K562 (cell line): Measurements from ENCODE around the gene OR2AG1. TPM values are rescaled to one million over a fixed set of nuclear protein-coding genes. Genes with fewer than 3 reads are reported as not detected.

Experiments used
- ATAC-seq: fragments of 200-7000 bp; cut with Tn5 transposase; 3 replicates; pipeline ENCODE4 v1.9.1; 2020; ENCODE audit warnings: moderate library complexity
- BruUV-seq: library from RNA; stranded (reverse); fragments of 400-500 nt; replicated peaks from 2 replicates; lab custom pipeline; 2021; lab: Mats Ljungman, UMichigan
- CTCF ChIA-PET: fragments of 300-600 bp; formaldehyde crosslinking; extraction: SDS; loops from one replicate; lab custom pipeline; 2021; ENCODE audit warnings: low intra/inter-chr PET ratio; lab: Yijun Ruan, JAX
- POLR2A ChIA-PET: fragments of 300-600, 350-650 bp; sonication (Branson Sonifier 250); formaldehyde crosslinking; extraction: SDS; loops from one replicate; lab custom pipeline; 2021; ENCODE audit warnings: antibody characterized with exemption, inconsistent platforms; lab: Yijun Ruan, JAX
- DNase-seq, 4 experiments: peaks; one replicate each; pipeline versions ENCODE4 v3.0.0 to v3.0.0-alpha.2; 2011 to 2018; ENCODE audit warnings: low spot score in 3 of 4, mixed read lengths in 3 of 4; ENCODE audit errors: extremely low read depth in 1 of 4
- FAIRE-seq: peaks from 2 replicates; lab custom pipeline; 2011; peaks lifted over from hg19 to GRCh38; lab: Jason Lieb, UNC
- H2AFZ ChIP-seq: 2 replicates; pipeline ENCODE4 v1.6.0; 2011; ENCODE audit warnings: low read depth, low read length, control low read depth, inconsistent platforms
- H3K27ac ChIP-seq: fragments of 200-600 bp; 3 replicates; pipeline ENCODE4 v1.8.0; 2011; ENCODE audit warnings: low read depth, mild to moderate bottlenecking, control low read depth, inconsistent platforms, low read length, moderate library complexity, mixed read lengths; ENCODE audit errors: extremely low read depth
- H3K27me3 ChIP-seq, 2 experiments: fragments of 300-600 bp in 1 of 2; 2 replicates in 1 of 2; 3 replicates in 1 of 2; pipeline versions ENCODE4 v1.6.0 to v1.8.0; 2011; ENCODE audit warnings: inconsistent platforms in 2 of 2, low read length in 2 of 2, mild to moderate bottlenecking in 1 of 2, mixed read lengths in 1 of 2, moderate library complexity in 1 of 2; ENCODE audit not compliant: control insufficient read depth in 2 of 2, insufficient read depth in 2 of 2
- H3K36me3 ChIP-seq: fragments of 300-600 bp; 3 replicates; pipeline ENCODE4 v1.8.0; 2011; ENCODE audit warnings: mild to moderate bottlenecking, low read length, inconsistent platforms; ENCODE audit not compliant: control insufficient read depth, insufficient read depth
- H3K4me1 ChIP-seq, 2 experiments: fragments of 200-600 bp in 1 of 2; replicated peaks in 1 of 2; 2 replicates in 1 of 2; 3 replicates in 1 of 2; pipeline versions ENCODE4 v1.5.1 to v1.8.0; 2011; ENCODE audit warnings: inconsistent platforms in 2 of 2, low read length in 2 of 2, mild to moderate bottlenecking in 1 of 2, mixed read lengths in 1 of 2, moderate library complexity in 1 of 2; ENCODE audit not compliant: control insufficient read depth in 2 of 2, insufficient read depth in 2 of 2
- H3K4me2 ChIP-seq: 2 replicates; pipeline ENCODE4 v1.6.1; 2011; ENCODE audit warnings: low read length, control low read depth, inconsistent platforms, mixed read lengths; ENCODE audit not compliant: insufficient read depth
- H3K4me3 ChIP-seq: fragments of 200-600 bp; sonication (generic), shearing (Covaris generic); 2 replicates; pipeline ENCODE4 v1.5.1; 2016; ENCODE audit warnings: control low read depth, inconsistent platforms
- H3K79me2 ChIP-seq: fragments of 200-600 bp; 3 replicates; pipeline ENCODE4 v1.8.0; 2011; ENCODE audit warnings: low read length, inconsistent platforms; ENCODE audit not compliant: control insufficient read depth, insufficient read depth
- H3K9ac ChIP-seq, 2 experiments: 2 replicates each; pipeline versions ENCODE4 v1.6.0 to v1.6.1; 2011; ENCODE audit warnings: low read depth in 2 of 2, low read length in 2 of 2, control low read depth in 1 of 2, inconsistent platforms in 1 of 2, mild to moderate bottlenecking in 1 of 2, mixed read lengths in 1 of 2; ENCODE audit not compliant: insufficient read depth in 1 of 2
- H3K9me1 ChIP-seq: one replicate; pipeline ENCODE4 v1.6.0; 2011; ENCODE audit warnings: inconsistent platforms, mild to moderate bottlenecking, low read length, moderate library complexity; ENCODE audit not compliant: control insufficient read depth, insufficient read depth
- H3K9me3 ChIP-seq: replicated peaks from 2 replicates; pipeline ENCODE4 v1.5.1; 2011; ENCODE audit warnings: low read depth, low read length, inconsistent platforms; ENCODE audit not compliant: control insufficient read depth, insufficient read depth
- H4K20me1 ChIP-seq: replicated peaks from 2 replicates; pipeline ENCODE4 v1.6.1; 2011; ENCODE audit warnings: low read length, inconsistent platforms, mixed read lengths; ENCODE audit not compliant: control insufficient read depth, insufficient read depth
- ARID1B ChIP-seq: fragments of 450-650 bp; IDR thresholded peaks from 2 replicates; pipeline ENCODE4 v1.6.1; 2016; ENCODE audit warnings: antibody characterized with exemption, mild to moderate bottlenecking, inconsistent platforms
- CBFB ChIP-seq: sonication (generic); formaldehyde crosslinking; IDR thresholded peaks from 2 replicates; pipeline ENCODE4 v1.4.0; 2020; ENCODE audit warnings: mild to moderate bottlenecking, missing genetic modification reagents
- FOXK1 ChIP-seq: sonication (generic); formaldehyde crosslinking; IDR thresholded peaks from 2 replicates; pipeline ENCODE4 v1.8.0; 2022; ENCODE audit warnings: missing genetic modification reagents, mild to moderate bottlenecking, borderline replicate concordance
- HDAC1 ChIP-seq, 2 experiments: fragments of 450-650 bp; IDR thresholded peaks; 2 replicates each; pipeline ENCODE4 v1.6.1; 2016 to 2017; ENCODE audit warnings: inconsistent platforms in 1 of 2, mild to moderate bottlenecking in 1 of 2, moderate library complexity in 1 of 2
- ILF3 ChIP-seq: fragments of 450-650 bp; IDR thresholded peaks from 2 replicates; pipeline ENCODE4 v1.6.1; 2018; ENCODE audit warnings: antibody characterized with exemption, mild to moderate bottlenecking, moderate library complexity, borderline replicate concordance
- NFIX ChIP-seq: fragments of 250-450 bp; sonication (Bioruptor Pico); IDR thresholded peaks from 2 replicates; pipeline ENCODE4 v1.4.0; 2020; ENCODE audit warnings: low read depth, mild to moderate bottlenecking, moderate library complexity
- PHF21A ChIP-seq: fragments of 450-650 bp; IDR thresholded peaks from 2 replicates; pipeline ENCODE4 v1.6.1; 2017; ENCODE audit warnings: low read depth, borderline replicate concordance
- PHF8 ChIP-seq: fragments of 200-600 bp; sonication (generic); IDR thresholded peaks from 2 replicates; pipeline ENCODE4 v1.6.1; 2012; ENCODE audit warnings: mixed run types, mild to moderate bottlenecking, inconsistent platforms, low read length, moderate library complexity, borderline replicate concordance
- RAD21 ChIP-seq, 2 experiments: fragments of 250-450 bp in 1 of 2; fragments of 450-650 bp in 1 of 2; sonication (Bioruptor Pico) in 1 of 2; formaldehyde crosslinking in 1 of 2; IDR thresholded peaks in 1 of 2; conservative IDR thresholded peaks in 1 of 2; 2 replicates each; pipeline versions ENCODE4 v1.4.0 to v1.8.0; 2020 to 2022; ENCODE audit warnings: mild to moderate bottlenecking in 2 of 2, moderate library complexity in 1 of 2
- RCOR1 ChIP-seq, 2 experiments: IDR thresholded peaks; 2 replicates each; pipeline ENCODE4 v1.6.1; 2012; ENCODE audit warnings: low read depth in 2 of 2, low read length in 2 of 2, borderline replicate concordance in 1 of 2, improper control_type of control experiment in 1 of 2
- SMAD4 ChIP-seq: fragments of 250-450 bp; sonication (Bioruptor Pico); conservative IDR thresholded peaks from 2 replicates; pipeline ENCODE4 v1.8.0; 2021; ENCODE audit warnings: inconsistent platforms, mild to moderate bottlenecking, moderate library complexity
- ZNF311 ChIP-seq: fragments of 250-450 bp; sonication (Bioruptor Pico); IDR thresholded peaks from 2 replicates; pipeline ENCODE4 v1.4.0; 2020; ENCODE audit warnings: mild to moderate bottlenecking, moderate library complexity
- WGBS: fragments of 100-300 bp; shearing (Covaris generic); methylation state at CpG from one replicate; pipeline ENCODE4 v1.1.6; 2016; ENCODE audit warnings: low coverage, mixed read lengths; ENCODE audit not compliant: insufficient coverage; ENCODE audit errors: missing lambda C conversion rate; 5-methylcytosine and 5-hydroxymethylcytosine counted together
- in situ Hi-C: fragments of 300-500 bp; cut with MboI; formaldehyde crosslinking; loops from 4 replicates; pipeline ENCODE4 v1.15.0; 2018; ENCODE audit warnings: inconsistent platforms, mixed read lengths
- intact Hi-C: fragments of 100-400 bp; cut with micrococcal nuclease; formaldehyde crosslinking; loops from 2 replicates; pipeline ENCODE4 v1.14.2; 2022
- polyA plus RNA-seq, 8 experiments: library from polyadenylated mRNA; depleted of rRNA in 4 of 8; stranded (reverse) in 5 of 8; unstranded in 3 of 8; fragments of >200 nt; fragmentation: Nextera tagmentation in 2 of 8; fragmentation: Illumina TruSeq in 1 of 8; extraction: Ambion mirVana in 2 of 8; extraction: Trizol in 1 of 8; gene quantifications; 2 replicates each; pipeline versions ENCODE4 v1.2.1 to v1.2.3, GENCODE V29; 2011 to 2014; ENCODE audit warnings: inconsistent platforms in 1 of 8, missing spikeins in 1 of 8
- total RNA-seq, 7 experiments: library from RNA; depleted of rRNA in 6 of 7; stranded (reverse); fragments of >200 nt in 6 of 7; fragmentation: Illumina TruSeq in 2 of 7; extraction: Trizol in 2 of 7; gene quantifications; 2 replicates each; pipeline versions ENCODE4 v1.2.1 to v1.2.3, GENCODE V29; 2011 to 2021; ENCODE audit warnings: low replicate concordance in 1 of 7
- TF ChIP-seq, protein P1 (sequence below): sonication (generic); formaldehyde crosslinking; IDR thresholded peaks from 2 replicates; pipeline ENCODE4 v1.8.0; 2022; ENCODE audit warnings: mild to moderate bottlenecking, low read depth, missing genetic modification reagents
- TF ChIP-seq, protein P2 (sequence below), 2 experiments: IDR thresholded peaks; 2 replicates each; pipeline ENCODE4 v1.6.1; 2012; ENCODE audit warnings: improper control_type of control experiment in 2 of 2, low read depth in 2 of 2, low read length in 2 of 2, borderline replicate concordance in 1 of 2
- TF ChIP-seq, protein P3 (sequence below), 3 experiments: IDR thresholded peaks in 2 of 3; conservative IDR thresholded peaks in 1 of 3; 2 replicates each; pipeline ENCODE4 v1.5.1; 2011 to 2012; ENCODE audit warnings: low read length in 3 of 3, mild to moderate bottlenecking in 3 of 3, control low read depth in 2 of 3, improper control_type of control experiment in 1 of 3, inconsistent platforms in 1 of 3, low read depth in 1 of 3, mixed read lengths in 1 of 3, moderate library complexity in 1 of 3; ENCODE audit not compliant: insufficient read depth in 2 of 3

OR2AG1 gene
- total and polyA plus RNA-seq, 9 of the 15 experiments (the other 6 are each of a cell fraction or from before 2014, with no cell fraction given): 0.05 to 0.11 (median 0.07) TPM; not detected in 5

DNA sequence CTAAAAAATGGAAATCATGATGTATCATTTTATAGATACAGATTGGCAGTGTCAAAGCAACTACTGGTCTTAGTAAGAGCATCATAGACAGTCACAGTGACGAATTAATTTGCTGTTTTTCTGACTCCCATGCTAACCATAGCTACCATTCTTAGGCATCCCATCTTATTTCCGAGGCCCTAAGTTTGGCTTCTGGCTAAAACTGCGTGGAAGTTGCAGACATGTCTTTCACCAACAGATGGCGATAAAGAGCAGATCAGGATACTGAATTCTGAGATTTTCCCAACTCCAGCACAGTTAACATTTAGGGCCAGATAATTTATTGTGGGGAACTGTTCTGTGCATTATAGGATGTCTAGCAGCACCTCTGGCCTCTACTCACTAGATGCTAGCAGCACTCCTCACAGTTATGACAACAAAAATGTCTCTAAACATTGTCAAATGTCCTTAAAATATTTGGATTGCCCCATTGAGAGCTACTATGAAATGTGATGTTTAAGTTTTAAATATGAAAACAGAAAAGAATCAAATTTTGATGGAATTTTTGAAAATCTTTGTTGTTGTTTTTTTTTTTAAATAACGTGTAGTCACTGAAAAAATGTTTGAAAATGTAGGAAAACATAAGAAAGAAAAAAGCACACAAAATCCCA is 27.4 kb upstream of the OR2AG1 start:
- intact Hi-C loops: loop anchor here (5.0 kb wide), 1 partner anchor 378 kb away; no protein-coding TSS in a partner anchor
- TF ChIP-seq RAD21 (CRISPR knock-in tag; conservative IDR thresholded peaks at IDR 0.05 in 1 of 2, IDR thresholded peaks at IDR 0.05 in 1 of 2) (peak; percentile 35 to 65; a peak in 3 of 4 replicates), FOXK1 (CRISPR knock-in tag) (no peak), NFIX (CRISPR knock-in tag) (no peak), PHF8 (no peak), ZNF311 (no peak), HDAC1 (IDR thresholded peaks at IDR 0.05) (no peak), CBFB (CRISPR knock-in tag) (no peak), ARID1B (no peak), SMAD4 (CRISPR knock-in tag) (no peak), RCOR1 (IDR thresholded peaks at IDR 0.05; ENCODE audit: borderline replicate concordance in 1 of 2, low read depth in 2 of 2, low read length in 2 of 2) (peak in 1 of 2 experiments; percentile 28; a peak in 1 of 4 replicates), PHF21A (peak; percentile 31; the same call in 1 of the 2 replicates), ILF3 (no peak)
- TF ChIP-seq, protein P1, sequence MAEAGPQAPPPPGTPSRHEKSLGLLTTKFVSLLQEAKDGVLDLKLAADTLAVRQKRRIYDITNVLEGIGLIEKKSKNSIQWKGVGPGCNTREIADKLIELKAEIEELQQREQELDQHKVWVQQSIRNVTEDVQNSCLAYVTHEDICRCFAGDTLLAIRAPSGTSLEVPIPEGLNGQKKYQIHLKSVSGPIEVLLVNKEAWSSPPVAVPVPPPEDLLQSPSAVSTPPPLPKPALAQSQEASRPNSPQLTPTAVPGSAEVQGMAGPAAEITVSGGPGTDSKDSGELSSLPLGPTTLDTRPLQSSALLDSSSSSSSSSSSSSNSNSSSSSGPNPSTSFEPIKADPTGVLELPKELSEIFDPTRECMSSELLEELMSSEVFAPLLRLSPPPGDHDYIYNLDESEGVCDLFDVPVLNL (CRISPR knock-in tag): no peak
- TF ChIP-seq, protein P2, sequence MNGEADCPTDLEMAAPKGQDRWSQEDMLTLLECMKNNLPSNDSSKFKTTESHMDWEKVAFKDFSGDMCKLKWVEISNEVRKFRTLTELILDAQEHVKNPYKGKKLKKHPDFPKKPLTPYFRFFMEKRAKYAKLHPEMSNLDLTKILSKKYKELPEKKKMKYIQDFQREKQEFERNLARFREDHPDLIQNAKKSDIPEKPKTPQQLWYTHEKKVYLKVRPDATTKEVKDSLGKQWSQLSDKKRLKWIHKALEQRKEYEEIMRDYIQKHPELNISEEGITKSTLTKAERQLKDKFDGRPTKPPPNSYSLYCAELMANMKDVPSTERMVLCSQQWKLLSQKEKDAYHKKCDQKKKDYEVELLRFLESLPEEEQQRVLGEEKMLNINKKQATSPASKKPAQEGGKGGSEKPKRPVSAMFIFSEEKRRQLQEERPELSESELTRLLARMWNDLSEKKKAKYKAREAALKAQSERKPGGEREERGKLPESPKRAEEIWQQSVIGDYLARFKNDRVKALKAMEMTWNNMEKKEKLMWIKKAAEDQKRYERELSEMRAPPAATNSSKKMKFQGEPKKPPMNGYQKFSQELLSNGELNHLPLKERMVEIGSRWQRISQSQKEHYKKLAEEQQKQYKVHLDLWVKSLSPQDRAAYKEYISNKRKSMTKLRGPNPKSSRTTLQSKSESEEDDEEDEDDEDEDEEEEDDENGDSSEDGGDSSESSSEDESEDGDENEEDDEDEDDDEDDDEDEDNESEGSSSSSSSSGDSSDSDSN (IDR thresholded peaks at IDR 0.05; ENCODE audit: borderline replicate concordance in 1 of 2, low read depth in 2 of 2, low read length in 2 of 2): no peak
- TF ChIP-seq, protein P3, sequence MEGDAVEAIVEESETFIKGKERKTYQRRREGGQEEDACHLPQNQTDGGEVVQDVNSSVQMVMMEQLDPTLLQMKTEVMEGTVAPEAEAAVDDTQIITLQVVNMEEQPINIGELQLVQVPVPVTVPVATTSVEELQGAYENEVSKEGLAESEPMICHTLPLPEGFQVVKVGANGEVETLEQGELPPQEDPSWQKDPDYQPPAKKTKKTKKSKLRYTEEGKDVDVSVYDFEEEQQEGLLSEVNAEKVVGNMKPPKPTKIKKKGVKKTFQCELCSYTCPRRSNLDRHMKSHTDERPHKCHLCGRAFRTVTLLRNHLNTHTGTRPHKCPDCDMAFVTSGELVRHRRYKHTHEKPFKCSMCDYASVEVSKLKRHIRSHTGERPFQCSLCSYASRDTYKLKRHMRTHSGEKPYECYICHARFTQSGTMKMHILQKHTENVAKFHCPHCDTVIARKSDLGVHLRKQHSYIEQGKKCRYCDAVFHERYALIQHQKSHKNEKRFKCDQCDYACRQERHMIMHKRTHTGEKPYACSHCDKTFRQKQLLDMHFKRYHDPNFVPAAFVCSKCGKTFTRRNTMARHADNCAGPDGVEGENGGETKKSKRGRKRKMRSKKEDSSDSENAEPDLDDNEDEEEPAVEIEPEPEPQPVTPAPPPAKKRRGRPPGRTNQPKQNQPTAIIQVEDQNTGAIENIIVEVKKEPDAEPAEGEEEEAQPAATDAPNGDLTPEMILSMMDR (IDR thresholded peaks at IDR 0.05 in 2 of 3, conservative IDR thresholded peaks at IDR 0.05 in 1 of 3; ENCODE audit: insufficient read depth in 2 of 3, low read depth in 1 of 3, low read length in 3 of 3): peak; percentile 70 to 82 (median 80)

More for the DNA sequence above, 27.4 kb upstream of the OR2AG1 start:
- Histone ChIP-seq H3K9me1 (no peaks in the 10 kb centered on the region), H3K27me3 (no peaks in the 10 kb centered on the region), H3K79me2 (no peaks in the 10 kb centered on the region), H4K20me1 (no peaks in the 10 kb centered on the region), H3K27ac (no peak overlapping the region), H3K9ac (no peak overlapping the region), H3K36me3 (no peaks in the 10 kb centered on the region), H2AFZ (no peak overlapping the region), H3K4me2 (no peak overlapping the region), H3K9me3 (no peaks in the 10 kb centered on the region), H3K4me3 (no peak overlapping the region), H3K4me1 (no peaks in the 10 kb centered on the region)
- peak; percentile 91 for FAIRE-seq
- WGBS: 3% methylated on average over 5 of the region's 5 CpGs
- no TSS peak for BruUV-seq
- DNase-seq: peak; percentile 56 to 61 (median 58)
- ChIA-PET POLR2A (interaction anchor here (0.6 to 1.7 kb wide), 6 partner anchors 9 to 374 kb away, joined by 3 to 10 read pairs (median 3); partner anchors contain the start of gene OR2AG2), CTCF (interaction anchor here (0.8 to 2.0 kb wide), 5 partner anchors 18 to 377 kb away, joined by 3 to 18 read pairs (median 3); no protein-coding TSS in a partner anchor)
- ATAC-seq: peak; percentile 73
- in situ Hi-C loops: no loop called here
